ENCODE measurements around the gene HHAT. TPM values are rescaled to one million over a fixed set of nuclear protein-coding genes. Genes with fewer than 3 reads are reported as not detected.

The HHAT gene
- total RNA-seq, 2 donors from 2014 or later, result 7.5 to 9.2 TPM

- H3K4me1 Mint-ChIP-seq, result no peaks in the 10 kb centered on the region
- ATAC-seq, result no peak
- no peaks in the 10 kb centered on the region for H3K9me3 ChIP-seq (ENCODE audit: control insufficient read depth, low read length, poor library complexity, severe bottlenecking)
- H3K36me3 Mint-ChIP-seq (ENCODE audit: low read depth), result peaks cover 8% of the 10 kb centered on the region
- H3K27me3 Mint-ChIP-seq, result no peaks in the 10 kb centered on the region
- no peak for DNase-seq
- no peak overlapping the region for H3K27ac Mint-ChIP-seq
- no peak overlapping the region for H3K4me3 Mint-ChIP-seq
Observed at GRCh38 chr1:210618369-210618768, 289.7 kb downstream of the HHAT start.

- H3K27me3 Mint-ChIP-seq, result no peaks in the 10 kb centered on the region
Observed at GRCh38 chr1:210620867-210621488, 292.3 kb downstream of the HHAT start.

GRCh38 chr1:210621712-210622111 is 293.0 kb downstream of the HHAT start:
- no peak overlapping the region for H3K27ac Mint-ChIP-seq
- peaks cover 7% of the 10 kb centered on the region for H3K36me3 Mint-ChIP-seq (ENCODE audit: low read depth)
- DNase-seq, result no peak
- ATAC-seq, result no peak
- H3K4me1 Mint-ChIP-seq, result peaks cover 3% of the 10 kb centered on the region
- H3K27me3 Mint-ChIP-seq, result no peaks in the 10 kb centered on the region
- H3K4me3 Mint-ChIP-seq, result no peak overlapping the region
- no peaks in the 10 kb centered on the region for H3K9me3 ChIP-seq (ENCODE audit: control insufficient read depth, low read length, poor library complexity, severe bottlenecking)

More at GRCh38 chr1:210620867-210621488, 292.3 kb downstream of the HHAT start:
- peaks cover 3% of the 10 kb centered on the region for H3K4me1 Mint-ChIP-seq
- H3K36me3 Mint-ChIP-seq (ENCODE audit: low read depth), result peaks cover 7% of the 10 kb centered on the region
- no peaks in the 10 kb centered on the region for H3K9me3 ChIP-seq (ENCODE audit: control insufficient read depth, low read length, poor library complexity, severe bottlenecking)
- DNase-seq (no peak), ATAC-seq (no peak)
- H3K27ac Mint-ChIP-seq, result no peak overlapping the region
- no peak overlapping the region for H3K4me3 Mint-ChIP-seq

- no peaks in the 10 kb centered on the region for H3K36me3 Mint-ChIP-seq (ENCODE audit: low read depth)
- no peak overlapping the region for H3K27ac Mint-ChIP-seq
- no peaks in the 10 kb centered on the region for H3K27me3 Mint-ChIP-seq
- DNase-seq (no peak), ATAC-seq (no peak)
- no peak overlapping the region for H3K4me3 Mint-ChIP-seq
- H3K9me3 ChIP-seq (ENCODE audit: control insufficient read depth, low read length, poor library complexity, severe bottlenecking), result no peaks in the 10 kb centered on the region
- peaks cover 3% of the 10 kb centered on the region for H3K4me1 Mint-ChIP-seq
Observed at GRCh38 chr1:210624722-210625121, 296.0 kb downstream of the HHAT start.

GRCh38 chr1:210625715-210626114 is 297.0 kb downstream of the HHAT start:
- H3K4me1 Mint-ChIP-seq, result peaks cover 3% of the 10 kb centered on the region
- no peak overlapping the region for H3K4me3 Mint-ChIP-seq
- ATAC-seq, result no peak

GRCh38 chr1:210626341-210626740 is 297.6 kb downstream of the HHAT start:
- Mint-ChIP-seq H3K27ac (no peak overlapping the region), H3K36me3 (ENCODE audit: low read depth) (no peaks in the 10 kb centered on the region), H3K4me1 (peaks cover 3% of the 10 kb centered on the region), H3K4me3 (no peak overlapping the region), H3K27me3 (no peaks in the 10 kb centered on the region)
- ATAC-seq, result no peak
- no peak for DNase-seq
- H3K9me3 ChIP-seq (ENCODE audit: control insufficient read depth, low read length, poor library complexity, severe bottlenecking), result no peaks in the 10 kb centered on the region

More at GRCh38 chr1:210625715-210626114, 297.0 kb downstream of the HHAT start:
- Mint-ChIP-seq H3K27ac (no peak overlapping the region), H3K36me3 (ENCODE audit: low read depth) (no peaks in the 10 kb centered on the region), H3K27me3 (no peaks in the 10 kb centered on the region)
- DNase-seq, result no peak
- H3K9me3 ChIP-seq (ENCODE audit: control insufficient read depth, low read length, poor library complexity, severe bottlenecking), result no peaks in the 10 kb centered on the region

GRCh38 chr1:210627755-210628154 is 299.1 kb downstream of the HHAT start:
- H3K27ac Mint-ChIP-seq, result no peak overlapping the region
- no peaks in the 10 kb centered on the region for H3K9me3 ChIP-seq (ENCODE audit: control insufficient read depth, low read length, poor library complexity, severe bottlenecking)
- ATAC-seq, result no peak
- no peak overlapping the region for H3K4me3 Mint-ChIP-seq
- H3K27me3 Mint-ChIP-seq, result no peaks in the 10 kb centered on the region
- peaks cover 3% of the 10 kb centered on the region for H3K4me1 Mint-ChIP-seq
- DNase-seq, result no peak
- no peaks in the 10 kb centered on the region for H3K36me3 Mint-ChIP-seq (ENCODE audit: low read depth)

GRCh38 chr1:210629276-210629675 is 300.6 kb downstream of the HHAT start:
- H3K36me3 Mint-ChIP-seq (ENCODE audit: low read depth), result no peaks in the 10 kb centered on the region
- no peak overlapping the region for H3K27ac Mint-ChIP-seq
- peaks cover 3% of the 10 kb centered on the region for H3K4me1 Mint-ChIP-seq
- H3K9me3 ChIP-seq (ENCODE audit: control insufficient read depth, low read length, poor library complexity, severe bottlenecking), result no peaks in the 10 kb centered on the region
- no peak for DNase-seq
- H3K4me3 Mint-ChIP-seq, result no peak overlapping the region
- no peak for ATAC-seq
- no peaks in the 10 kb centered on the region for H3K27me3 Mint-ChIP-seq

- no peaks in the 10 kb centered on the region for H3K9me3 ChIP-seq (ENCODE audit: control insufficient read depth, low read length, poor library complexity, severe bottlenecking)
- H3K4me3 Mint-ChIP-seq, result no peak overlapping the region
- H3K4me1 Mint-ChIP-seq, result no peaks in the 10 kb centered on the region
Observed at GRCh38 chr1:210631399-210631798, 302.7 kb downstream of the HHAT start.

GRCh38 chr1:210633140-210633539 is 304.4 kb downstream of the HHAT start:
- no peaks in the 10 kb centered on the region for H3K36me3 Mint-ChIP-seq (ENCODE audit: low read depth)
- no peaks in the 10 kb centered on the region for H3K4me1 Mint-ChIP-seq
- no peaks in the 10 kb centered on the region for H3K9me3 ChIP-seq (ENCODE audit: control insufficient read depth, low read length, poor library complexity, severe bottlenecking)
- no peak overlapping the region for H3K4me3 Mint-ChIP-seq
- no peaks in the 10 kb centered on the region for H3K27me3 Mint-ChIP-seq
- ATAC-seq, result no peak
- DNase-seq, result no peak
- no peak overlapping the region for H3K27ac Mint-ChIP-seq

More at GRCh38 chr1:210631399-210631798, 302.7 kb downstream of the HHAT start:
- no peak overlapping the region for H3K27ac Mint-ChIP-seq
- no peaks in the 10 kb centered on the region for H3K27me3 Mint-ChIP-seq
- DNase-seq (no peak), ATAC-seq (no peak)
- no peaks in the 10 kb centered on the region for H3K36me3 Mint-ChIP-seq (ENCODE audit: low read depth)

- Mint-ChIP-seq H3K36me3 (ENCODE audit: low read depth) (no peaks in the 10 kb centered on the region), H3K4me3 (no peak overlapping the region), H3K27ac (no peak overlapping the region), H3K4me1 (no peaks in the 10 kb centered on the region), H3K27me3 (no peaks in the 10 kb centered on the region)
- ATAC-seq (no peak), DNase-seq (no peak)
- no peaks in the 10 kb centered on the region for H3K9me3 ChIP-seq (ENCODE audit: control insufficient read depth, low read length, poor library complexity, severe bottlenecking)
Observed at GRCh38 chr1:210633636-210634035, 304.9 kb downstream of the HHAT start.

GRCh38 chr1:210635108-210635507 is 306.4 kb downstream of the HHAT start:
- H3K27me3 Mint-ChIP-seq, result no peaks in the 10 kb centered on the region
- no peaks in the 10 kb centered on the region for H3K4me1 Mint-ChIP-seq
- no peak for ATAC-seq
- H3K27ac Mint-ChIP-seq, result no peak overlapping the region
- H3K4me3 Mint-ChIP-seq, result no peak overlapping the region
- H3K36me3 Mint-ChIP-seq (ENCODE audit: low read depth), result no peaks in the 10 kb centered on the region
- H3K9me3 ChIP-seq (ENCODE audit: control insufficient read depth, low read length, poor library complexity, severe bottlenecking), result no peaks in the 10 kb centered on the region
- DNase-seq, result no peak

- no peak overlapping the region for H3K27ac Mint-ChIP-seq
- H3K36me3 Mint-ChIP-seq (ENCODE audit: low read depth), result no peaks in the 10 kb centered on the region
- DNase-seq, result no peak
- H3K4me1 Mint-ChIP-seq, result no peaks in the 10 kb centered on the region
- no peak overlapping the region for H3K4me3 Mint-ChIP-seq
- ATAC-seq, result no peak
- no peaks in the 10 kb centered on the region for H3K9me3 ChIP-seq (ENCODE audit: control insufficient read depth, low read length, poor library complexity, severe bottlenecking)
- H3K27me3 Mint-ChIP-seq, result no peaks in the 10 kb centered on the region
Observed at GRCh38 chr1:210641582-210641981, 312.9 kb downstream of the HHAT start.

GRCh38 chr1:210645582-210646257 is 317.0 kb downstream of the HHAT start:
- Mint-ChIP-seq H3K27me3 (no peaks in the 10 kb centered on the region), H3K27ac (no peak overlapping the region), H3K36me3 (ENCODE audit: low read depth) (peaks cover 2% of the 10 kb centered on the region), H3K4me1 (peaks cover 7% of the 10 kb centered on the region), H3K4me3 (no peak overlapping the region)
- no peak for ATAC-seq
- no peaks in the 10 kb centered on the region for H3K9me3 ChIP-seq (ENCODE audit: control insufficient read depth, low read length, poor library complexity, severe bottlenecking)
- no peak for DNase-seq
